Measurements from ENCODE around the gene TMSB4X.

- TF ChIP-seq CTCF (IDR thresholded peaks at IDR 0.05; ENCODE audit: low read length) (no peak), EZH2 (IDR thresholded peaks at IDR 0.05; ENCODE audit: borderline replicate concordance, low read length) (no peak)
These were observed 13.9 kb downstream of the TMSB4X start for GRCh38 chrX:12988797-12989196.
